HepG2 (cell line): ENCODE results near the gene BMPR2. TPM values are rescaled to one million over a fixed set of nuclear protein-coding genes. Genes with fewer than 3 reads are reported as not detected.

Experiments used
- FIP1L1 ChIP-seq: fragments of 200-400 bp; formaldehyde crosslinking; IDR thresholded peaks from 2 replicates; pipeline ENCODE4 v1.6.1; 2018; ENCODE audit warnings: low read depth, mild to moderate bottlenecking, low read length, moderate library complexity, borderline replicate concordance; ENCODE audit not compliant: insufficient read depth
- FOSL2 ChIP-seq: sonication (generic); formaldehyde crosslinking; IDR thresholded peaks from 2 replicates; pipeline ENCODE4 v1.4.0; 2020; ENCODE audit warnings: missing genetic modification reagents
- HNRNPK ChIP-seq: fragments of 200-400 bp; formaldehyde crosslinking; IDR thresholded peaks from 2 replicates; pipeline ENCODE4 v1.6.1; 2018; ENCODE audit warnings: low read length, low read depth, moderate library complexity, mild to moderate bottlenecking; ENCODE audit not compliant: poor library complexity, severe bottlenecking
- JUND ChIP-seq: sonication (generic); formaldehyde crosslinking; IDR thresholded peaks from 2 replicates; pipeline ENCODE4 v1.8.0; 2022; ENCODE audit warnings: mild to moderate bottlenecking, missing genetic modification reagents
- KLF11 ChIP-seq: IDR thresholded peaks from 2 replicates; pipeline ENCODE4 v1.6.1; 2016; ENCODE audit warnings: missing compliant biosample characterization
- KLF13 ChIP-seq: sonication (generic); formaldehyde crosslinking; IDR thresholded peaks from 2 replicates; pipeline ENCODE4 v1.4.0; 2020; ENCODE audit warnings: mild to moderate bottlenecking, missing genetic modification reagents
- LCORL ChIP-seq, 2 experiments: fragments of 450-650 bp in 1 of 2; sonication (generic) in 1 of 2; formaldehyde crosslinking in 1 of 2; IDR thresholded peaks; 2 replicates each; pipeline versions ENCODE4 v1.5.0 to v1.6.1; 2017 to 2020; ENCODE audit warnings: antibody characterized with exemption in 1 of 2, missing genetic modification reagents in 1 of 2
- MED1 ChIP-seq: sonication (generic); formaldehyde crosslinking; IDR thresholded peaks from 2 replicates; pipeline ENCODE4 v1.4.0; 2020; ENCODE audit warnings: missing genetic modification reagents
- NAIF1 ChIP-seq: sonication (generic); formaldehyde crosslinking; IDR thresholded peaks from 2 replicates; pipeline ENCODE4 v1.5.0; 2020; ENCODE audit warnings: mild to moderate bottlenecking, missing genetic modification reagents, borderline replicate concordance
- NCOA5 ChIP-seq: sonication (generic); formaldehyde crosslinking; IDR thresholded peaks from 2 replicates; pipeline ENCODE4 v1.4.0; 2020; ENCODE audit warnings: missing genetic modification reagents
- NFKBIZ ChIP-seq: IDR thresholded peaks from 2 replicates; pipeline ENCODE4 v1.6.1; 2018; ENCODE audit warnings: missing genetic modification reagents, missing compliant biosample characterization
- NFYC ChIP-seq: IDR thresholded peaks from 2 replicates; pipeline ENCODE4 v1.6.1; 2016; ENCODE audit warnings: missing genetic modification reagents, missing compliant biosample characterization
- NR2C2 ChIP-seq: sonication (generic); formaldehyde crosslinking; IDR thresholded peaks from 2 replicates; pipeline ENCODE4 v1.4.0; 2020; ENCODE audit warnings: missing genetic modification reagents, mild to moderate bottlenecking, moderate library complexity, borderline replicate concordance
- PHF8 ChIP-seq: sonication (generic); formaldehyde crosslinking; IDR thresholded peaks from 2 replicates; pipeline ENCODE4 v1.5.0; 2020; ENCODE audit warnings: missing genetic modification reagents
- POLR2G ChIP-seq: fragments of 200-400 bp; formaldehyde crosslinking; IDR thresholded peaks from 2 replicates; pipeline ENCODE4 v1.6.1; 2018; ENCODE audit warnings: mild to moderate bottlenecking, low read depth, low read length, moderate library complexity
- SNRNP70 ChIP-seq: fragments of 200-400 bp; formaldehyde crosslinking; IDR thresholded peaks from 2 replicates; pipeline ENCODE4 v1.6.1; 2017; ENCODE audit warnings: mild to moderate bottlenecking, low read depth, low read length, moderate library complexity
- U2AF2 ChIP-seq: fragments of 200-400 bp; formaldehyde crosslinking; IDR thresholded peaks from 2 replicates; pipeline ENCODE4 v1.6.1; 2017; ENCODE audit warnings: low read depth, mild to moderate bottlenecking, low read length
- ZEB1 ChIP-seq: IDR thresholded peaks from 2 replicates; pipeline ENCODE4 v1.6.1; 2012; ENCODE audit warnings: mild to moderate bottlenecking, low read depth, inconsistent platforms; ENCODE audit not compliant: insufficient replicate concordance
- ZFAT ChIP-seq: sonication (generic); formaldehyde crosslinking; conservative IDR thresholded peaks from 2 replicates; pipeline ENCODE4 v1.8.1; 2023; ENCODE audit warnings: missing genetic modification reagents, inconsistent platforms
- ZNF24 ChIP-seq: fragments of 450-650 bp; IDR thresholded peaks from 2 replicates; pipeline ENCODE4 v1.6.1; 2017; ENCODE audit warnings: antibody characterized with exemption, mild to moderate bottlenecking
- ZNF530 ChIP-seq: sonication (generic); formaldehyde crosslinking; IDR thresholded peaks from 2 replicates; pipeline ENCODE4 v1.5.0; 2020; ENCODE audit warnings: low read depth, mild to moderate bottlenecking, missing genetic modification reagents
- ZSCAN22 ChIP-seq: sonication (generic); formaldehyde crosslinking; IDR thresholded peaks from 2 replicates; pipeline ENCODE4 v1.4.0; 2020; ENCODE audit warnings: mild to moderate bottlenecking, missing genetic modification reagents
- polyA plus RNA-seq, 8 experiments: library from polyadenylated mRNA; depleted of rRNA in 3 of 8; stranded (reverse) in 7 of 8; unstranded in 1 of 8; fragments of >200 nt; fragmentation: Illumina TruSeq in 4 of 8; extraction: Trizol in 4 of 8; gene quantifications; 2 replicates each; pipeline versions ENCODE4 v1.2.1 to v1.2.3, GENCODE V29; 2011 to 2016; ENCODE audit warnings: low read depth in 4 of 8, missing spikeins in 1 of 8, mixed read lengths in 1 of 8; ENCODE audit not compliant: insufficient read depth in 1 of 8
- total RNA-seq, 5 experiments: library from RNA; depleted of rRNA; stranded (reverse); fragments of >200 nt; fragmentation: Illumina TruSeq; extraction: Trizol; gene quantifications; 2 replicates each; pipeline ENCODE4 v1.2.3, GENCODE V29; 2016; ENCODE audit warnings: low read depth in 1 of 5
- TF ChIP-seq, protein P1 (sequence below): sonication (generic); formaldehyde crosslinking; conservative IDR thresholded peaks from 2 replicates; pipeline ENCODE4 v1.4.0; 2020; ENCODE audit warnings: missing genetic modification reagents
- TF ChIP-seq, protein P2 (sequence below): sonication (generic); formaldehyde crosslinking; IDR thresholded peaks from 2 replicates; pipeline ENCODE4 v1.4.0; 2020; ENCODE audit warnings: missing genetic modification reagents
- TF ChIP-seq, protein P3 (sequence below): sonication (generic); formaldehyde crosslinking; IDR thresholded peaks from 2 replicates; pipeline ENCODE4 v1.9.0; 2022; ENCODE audit warnings: low read depth, missing genetic modification reagents

Gene BMPR2
- total and polyA plus RNA-seq, 2 of the 13 experiments (the other 11 are each of a cell fraction or from before 2014, with no cell fraction given): 5.5 to 10.3 TPM

DNA sequence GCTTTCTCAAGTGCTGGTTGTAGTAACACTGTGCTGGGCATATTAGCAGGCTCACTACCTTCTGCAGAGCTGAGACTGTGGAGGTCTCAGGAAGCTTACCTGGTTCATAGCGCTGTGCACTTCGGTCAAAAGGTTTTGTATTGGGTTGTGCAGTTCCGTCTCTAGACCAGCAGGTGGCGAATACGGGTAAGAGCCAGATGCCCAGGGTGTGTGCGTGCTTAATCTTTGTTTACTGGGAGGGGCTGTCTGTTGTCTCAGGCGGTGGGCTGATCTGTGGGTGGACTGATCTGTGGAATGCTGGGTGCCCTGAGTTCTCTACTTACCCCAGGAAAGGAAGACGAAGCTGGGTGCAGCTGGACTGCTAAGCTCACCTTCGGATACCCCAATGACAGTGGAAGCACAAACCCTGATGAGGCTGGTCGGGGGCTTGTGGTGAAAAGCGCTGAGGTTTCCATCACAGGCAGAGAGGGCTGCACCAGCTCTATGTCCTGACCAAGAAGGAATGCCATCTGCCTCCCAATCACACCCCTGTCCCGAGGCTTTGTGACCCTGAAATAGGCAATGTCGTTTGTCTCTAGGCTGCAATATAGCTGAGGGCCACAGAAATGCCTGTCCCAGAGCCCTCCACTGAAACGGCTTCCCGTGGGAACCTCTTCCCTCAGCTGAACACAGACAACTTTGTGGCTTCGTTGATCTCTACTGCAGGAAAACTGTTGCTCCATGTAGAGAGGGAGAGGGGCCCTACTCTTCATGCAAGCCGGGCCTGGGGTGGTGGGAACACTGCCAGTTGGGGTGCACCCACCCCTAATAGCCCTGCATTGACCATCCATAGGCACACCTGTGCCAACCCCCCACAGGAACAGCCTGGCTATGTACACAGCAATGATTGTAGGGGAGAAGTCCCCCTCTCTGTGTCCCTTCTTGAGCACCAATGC lies 212.8 kb downstream of the BMPR2 start (continued):
- TF ChIP-seq, protein P1, sequence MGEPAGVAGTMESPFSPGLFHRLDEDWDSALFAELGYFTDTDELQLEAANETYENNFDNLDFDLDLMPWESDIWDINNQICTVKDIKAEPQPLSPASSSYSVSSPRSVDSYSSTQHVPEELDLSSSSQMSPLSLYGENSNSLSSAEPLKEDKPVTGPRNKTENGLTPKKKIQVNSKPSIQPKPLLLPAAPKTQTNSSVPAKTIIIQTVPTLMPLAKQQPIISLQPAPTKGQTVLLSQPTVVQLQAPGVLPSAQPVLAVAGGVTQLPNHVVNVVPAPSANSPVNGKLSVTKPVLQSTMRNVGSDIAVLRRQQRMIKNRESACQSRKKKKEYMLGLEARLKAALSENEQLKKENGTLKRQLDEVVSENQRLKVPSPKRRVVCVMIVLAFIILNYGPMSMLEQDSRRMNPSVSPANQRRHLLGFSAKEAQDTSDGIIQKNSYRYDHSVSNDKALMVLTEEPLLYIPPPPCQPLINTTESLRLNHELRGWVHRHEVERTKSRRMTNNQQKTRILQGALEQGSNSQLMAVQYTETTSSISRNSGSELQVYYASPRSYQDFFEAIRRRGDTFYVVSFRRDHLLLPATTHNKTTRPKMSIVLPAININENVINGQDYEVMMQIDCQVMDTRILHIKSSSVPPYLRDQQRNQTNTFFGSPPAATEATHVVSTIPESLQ (CRISPR knock-in tag): no peak
- TF ChIP-seq ZNF24: no peak
- TF ChIP-seq, protein P2, sequence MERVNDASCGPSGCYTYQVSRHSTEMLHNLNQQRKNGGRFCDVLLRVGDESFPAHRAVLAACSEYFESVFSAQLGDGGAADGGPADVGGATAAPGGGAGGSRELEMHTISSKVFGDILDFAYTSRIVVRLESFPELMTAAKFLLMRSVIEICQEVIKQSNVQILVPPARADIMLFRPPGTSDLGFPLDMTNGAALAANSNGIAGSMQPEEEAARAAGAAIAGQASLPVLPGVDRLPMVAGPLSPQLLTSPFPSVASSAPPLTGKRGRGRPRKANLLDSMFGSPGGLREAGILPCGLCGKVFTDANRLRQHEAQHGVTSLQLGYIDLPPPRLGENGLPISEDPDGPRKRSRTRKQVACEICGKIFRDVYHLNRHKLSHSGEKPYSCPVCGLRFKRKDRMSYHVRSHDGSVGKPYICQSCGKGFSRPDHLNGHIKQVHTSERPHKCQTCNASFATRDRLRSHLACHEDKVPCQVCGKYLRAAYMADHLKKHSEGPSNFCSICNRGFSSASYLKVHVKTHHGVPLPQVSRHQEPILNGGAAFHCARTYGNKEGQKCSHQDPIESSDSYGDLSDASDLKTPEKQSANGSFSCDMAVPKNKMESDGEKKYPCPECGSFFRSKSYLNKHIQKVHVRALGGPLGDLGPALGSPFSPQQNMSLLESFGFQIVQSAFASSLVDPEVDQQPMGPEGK (CRISPR knock-in tag): peak; percentile 75; the same call in 1 of the 2 replicates
- TF ChIP-seq ZEB1: no peak
- no peak for TF ChIP-seq HNRNPK
- no peak for TF ChIP-seq LCORL (IDR thresholded peaks at IDR 0.05)
- peak; percentile 76 for TF ChIP-seq LCORL (CRISPR knock-in tag; IDR thresholded peaks at IDR 0.05)
- 0 out of 2 replicates have a peak, but pooled peaks have one; percentile 33 for TF ChIP-seq NR2C2
- TF ChIP-seq POLR2G: 0 out of 2 replicates have a peak, but pooled peaks have one; percentile 25
- no peak for TF ChIP-seq NCOA5 (CRISPR knock-in tag)
- no peak for TF ChIP-seq NFYC (CRISPR knock-in tag)
- TF ChIP-seq U2AF2: no peak
- TF ChIP-seq NFKBIZ (CRISPR knock-in tag): no peak
- no peak for TF ChIP-seq PHF8 (CRISPR knock-in tag)
- no peak for TF ChIP-seq SNRNP70
- peak; percentile 46 for TF ChIP-seq FOSL2
- no peak for TF ChIP-seq KLF11
- TF ChIP-seq KLF13 (CRISPR knock-in tag): 0 out of 2 replicates have a peak, but pooled peaks have one; percentile 16
- TF ChIP-seq ZFAT (CRISPR knock-in tag): no peak
- TF ChIP-seq, protein P3, sequence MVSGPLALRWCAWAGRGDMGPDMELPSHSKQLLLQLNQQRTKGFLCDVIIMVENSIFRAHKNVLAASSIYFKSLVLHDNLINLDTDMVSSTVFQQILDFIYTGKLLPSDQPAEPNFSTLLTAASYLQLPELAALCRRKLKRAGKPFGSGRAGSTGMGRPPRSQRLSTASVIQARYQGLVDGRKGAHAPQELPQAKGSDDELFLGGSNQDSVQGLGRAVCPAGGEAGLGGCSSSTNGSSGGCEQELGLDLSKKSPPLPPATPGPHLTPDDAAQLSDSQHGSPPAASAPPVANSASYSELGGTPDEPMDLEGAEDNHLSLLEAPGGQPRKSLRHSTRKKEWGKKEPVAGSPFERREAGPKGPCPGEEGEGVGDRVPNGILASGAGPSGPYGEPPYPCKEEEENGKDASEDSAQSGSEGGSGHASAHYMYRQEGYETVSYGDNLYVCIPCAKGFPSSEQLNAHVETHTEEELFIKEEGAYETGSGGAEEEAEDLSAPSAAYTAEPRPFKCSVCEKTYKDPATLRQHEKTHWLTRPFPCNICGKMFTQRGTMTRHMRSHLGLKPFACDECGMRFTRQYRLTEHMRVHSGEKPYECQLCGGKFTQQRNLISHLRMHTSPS (CRISPR knock-in tag): peak; percentile 38; the same call in 1 of the 2 replicates
- no peak for TF ChIP-seq ZNF530
- TF ChIP-seq FIP1L1: no peak
- TF ChIP-seq NAIF1 (CRISPR knock-in tag): no peak
- TF ChIP-seq ZSCAN22: no peak
- peak; percentile 68; the same call in 1 of the 2 replicates for TF ChIP-seq MED1 (CRISPR knock-in tag)
- no peak for TF ChIP-seq JUND (CRISPR knock-in tag)
